K562 (cell line): Measurements from ENCODE around the gene SLC29A3. TPM values are rescaled to one million over a fixed set of nuclear protein-coding genes. Genes with fewer than 3 reads are reported as not detected.
A peak's percentile ranks its signal among the peaks of the same experiment; 100 is the strongest.

Source experiments
- ATAC-seq: fragments of 200-7000 bp; cut with Tn5 transposase; 3 replicates; pipeline ENCODE4 v1.9.1; 2020; ENCODE audit warnings: moderate library complexity
- BruUV-seq: library from RNA; stranded (reverse); fragments of 400-500 nt; replicated peaks from 2 replicates; lab custom pipeline; 2021; lab: Mats Ljungman, UMichigan
- CTCF ChIA-PET: fragments of 300-600 bp; formaldehyde crosslinking; extraction: SDS; loops from one replicate; lab custom pipeline; 2021; ENCODE audit warnings: low intra/inter-chr PET ratio; lab: Yijun Ruan, JAX
- POLR2A ChIA-PET: fragments of 300-600, 350-650 bp; sonication (Branson Sonifier 250); formaldehyde crosslinking; extraction: SDS; loops from one replicate; lab custom pipeline; 2021; ENCODE audit warnings: antibody characterized with exemption, inconsistent platforms; lab: Yijun Ruan, JAX
- DNase-seq, 4 experiments: peaks; one replicate each; pipeline versions ENCODE4 v3.0.0 to v3.0.0-alpha.2; 2011 to 2018; ENCODE audit warnings: low spot score in 3 of 4, mixed read lengths in 3 of 4; ENCODE audit errors: extremely low read depth in 1 of 4
- FAIRE-seq: peaks from 2 replicates; lab custom pipeline; 2011; peaks lifted over from hg19 to GRCh38; lab: Jason Lieb, UNC
- H2AFZ ChIP-seq: 2 replicates; pipeline ENCODE4 v1.6.0; 2011; ENCODE audit warnings: low read depth, low read length, control low read depth, inconsistent platforms
- H3K27ac ChIP-seq: fragments of 200-600 bp; 3 replicates; pipeline ENCODE4 v1.8.0; 2011; ENCODE audit warnings: low read depth, mild to moderate bottlenecking, control low read depth, inconsistent platforms, low read length, moderate library complexity, mixed read lengths; ENCODE audit errors: extremely low read depth
- H3K27me3 ChIP-seq, 2 experiments: fragments of 300-600 bp in 1 of 2; 2 replicates in 1 of 2; 3 replicates in 1 of 2; pipeline versions ENCODE4 v1.6.0 to v1.8.0; 2011; ENCODE audit warnings: inconsistent platforms in 2 of 2, low read length in 2 of 2, mild to moderate bottlenecking in 1 of 2, mixed read lengths in 1 of 2, moderate library complexity in 1 of 2; ENCODE audit not compliant: control insufficient read depth in 2 of 2, insufficient read depth in 2 of 2
- H3K36me3 ChIP-seq: fragments of 300-600 bp; 3 replicates; pipeline ENCODE4 v1.8.0; 2011; ENCODE audit warnings: mild to moderate bottlenecking, low read length, inconsistent platforms; ENCODE audit not compliant: control insufficient read depth, insufficient read depth
- H3K4me1 ChIP-seq, 2 experiments: fragments of 200-600 bp in 1 of 2; replicated peaks in 1 of 2; 2 replicates in 1 of 2; 3 replicates in 1 of 2; pipeline versions ENCODE4 v1.5.1 to v1.8.0; 2011; ENCODE audit warnings: inconsistent platforms in 2 of 2, low read length in 2 of 2, mild to moderate bottlenecking in 1 of 2, mixed read lengths in 1 of 2, moderate library complexity in 1 of 2; ENCODE audit not compliant: control insufficient read depth in 2 of 2, insufficient read depth in 2 of 2
- H3K4me2 ChIP-seq: 2 replicates; pipeline ENCODE4 v1.6.1; 2011; ENCODE audit warnings: low read length, control low read depth, inconsistent platforms, mixed read lengths; ENCODE audit not compliant: insufficient read depth
- H3K4me3 ChIP-seq: fragments of 200-600 bp; sonication (generic), shearing (Covaris generic); 2 replicates; pipeline ENCODE4 v1.5.1; 2016; ENCODE audit warnings: control low read depth, inconsistent platforms
- H3K79me2 ChIP-seq: fragments of 200-600 bp; 3 replicates; pipeline ENCODE4 v1.8.0; 2011; ENCODE audit warnings: low read length, inconsistent platforms; ENCODE audit not compliant: control insufficient read depth, insufficient read depth
- H3K9ac ChIP-seq, 2 experiments: 2 replicates each; pipeline versions ENCODE4 v1.6.0 to v1.6.1; 2011; ENCODE audit warnings: low read depth in 2 of 2, low read length in 2 of 2, control low read depth in 1 of 2, inconsistent platforms in 1 of 2, mild to moderate bottlenecking in 1 of 2, mixed read lengths in 1 of 2; ENCODE audit not compliant: insufficient read depth in 1 of 2
- H3K9me1 ChIP-seq: one replicate; pipeline ENCODE4 v1.6.0; 2011; ENCODE audit warnings: inconsistent platforms, mild to moderate bottlenecking, low read length, moderate library complexity; ENCODE audit not compliant: control insufficient read depth, insufficient read depth
- H3K9me3 ChIP-seq: replicated peaks from 2 replicates; pipeline ENCODE4 v1.5.1; 2011; ENCODE audit warnings: low read depth, low read length, inconsistent platforms; ENCODE audit not compliant: control insufficient read depth, insufficient read depth
- H4K20me1 ChIP-seq: replicated peaks from 2 replicates; pipeline ENCODE4 v1.6.1; 2011; ENCODE audit warnings: low read length, inconsistent platforms, mixed read lengths; ENCODE audit not compliant: control insufficient read depth, insufficient read depth
- ARHGAP35 ChIP-seq: fragments of 450-650 bp; IDR thresholded peaks from 2 replicates; pipeline ENCODE4 v1.6.1; 2018; ENCODE audit not compliant: partially characterized antibody
- CREM ChIP-seq: IDR thresholded peaks from 2 replicates; pipeline ENCODE4 v1.6.1; 2014; ENCODE audit warnings: antibody characterized with exemption, low read depth
- E2F3 ChIP-seq: fragments of 250-450 bp; sonication (Bioruptor Pico); IDR thresholded peaks from 2 replicates; pipeline ENCODE4 v1.4.0; 2020; ENCODE audit warnings: mild to moderate bottlenecking
- HIVEP1 ChIP-seq: fragments of 250-450 bp; sonication (Bioruptor Pico); IDR thresholded peaks from 2 replicates; pipeline ENCODE4 v1.4.0; 2020; ENCODE audit warnings: mild to moderate bottlenecking
- MTA1 ChIP-seq: fragments of 450-650 bp; IDR thresholded peaks from 2 replicates; pipeline ENCODE4 v1.6.1; 2017; ENCODE audit warnings: borderline replicate concordance
- MTA2 ChIP-seq: fragments of 450-650 bp; IDR thresholded peaks from 2 replicates; pipeline ENCODE4 v1.6.1; 2016; ENCODE audit warnings: low read depth
- NR0B1 ChIP-seq: fragments of 450-650 bp; IDR thresholded peaks from one replicate; pipeline ENCODE4 v1.6.1; 2018; ENCODE audit warnings: mild to moderate bottlenecking, moderate library complexity; ENCODE audit not compliant: partially characterized antibody
- OTX1 ChIP-seq: fragments of 450-650 bp; formaldehyde crosslinking; IDR thresholded peaks from 2 replicates; pipeline ENCODE4 v1.4.0; 2022; ENCODE audit warnings: mild to moderate bottlenecking
- PURB ChIP-seq: sonication (generic); formaldehyde crosslinking; IDR thresholded peaks from 2 replicates; pipeline ENCODE4 v1.9.0; 2021; ENCODE audit warnings: low read depth, mild to moderate bottlenecking, missing genetic modification reagents
- SIX5 ChIP-seq, 2 experiments: IDR thresholded peaks; 2 replicates each; pipeline ENCODE4 v1.6.1; 2011; ENCODE audit warnings: low read length in 2 of 2, borderline replicate concordance in 1 of 2, low read depth in 1 of 2, mild to moderate bottlenecking in 1 of 2, moderate library complexity in 1 of 2; ENCODE audit not compliant: insufficient read depth in 1 of 2
- TCF7L2 ChIP-seq: fragments of 150-350 bp; IDR thresholded peaks from 2 replicates; pipeline ENCODE4 v1.6.1; 2016; ENCODE audit warnings: low read depth, mild to moderate bottlenecking, low read length, moderate library complexity
- ZEB2 ChIP-seq: fragments of 450-650 bp; IDR thresholded peaks from 2 replicates; pipeline ENCODE4 v1.6.1; 2016
- ZMIZ1 ChIP-seq, 2 experiments: fragments of 150-350 bp in 1 of 2; IDR thresholded peaks; 2 replicates each; pipeline ENCODE4 v1.6.1; 2012 to 2016; ENCODE audit warnings: low read depth in 2 of 2, low read length in 2 of 2, mild to moderate bottlenecking in 1 of 2, moderate library complexity in 1 of 2
- ZNF197 ChIP-seq: fragments of 200-800 bp; sonication (Bioruptor generic); IDR thresholded peaks from 2 replicates; pipeline ENCODE4 v1.6.1; 2016; ENCODE audit warnings: low read depth, missing genetic modification characterization, missing compliant biosample characterization
- ZNF212 ChIP-seq: fragments of 450-650 bp; formaldehyde crosslinking; IDR thresholded peaks from 2 replicates; pipeline ENCODE4 v1.4.0; 2020; ENCODE audit warnings: mild to moderate bottlenecking
- ZNF778 ChIP-seq: fragments of 450-650 bp; formaldehyde crosslinking; IDR thresholded peaks from 2 replicates; pipeline ENCODE4 v1.4.0; 2020; ENCODE audit warnings: mild to moderate bottlenecking, moderate library complexity
- WGBS: fragments of 100-300 bp; shearing (Covaris generic); methylation state at CpG from one replicate; pipeline ENCODE4 v1.1.6; 2016; ENCODE audit warnings: low coverage, mixed read lengths; ENCODE audit not compliant: insufficient coverage; ENCODE audit errors: missing lambda C conversion rate; 5-methylcytosine and 5-hydroxymethylcytosine counted together
- in situ Hi-C: fragments of 300-500 bp; cut with MboI; formaldehyde crosslinking; loops from 4 replicates; pipeline ENCODE4 v1.15.0; 2018; ENCODE audit warnings: inconsistent platforms, mixed read lengths
- intact Hi-C: fragments of 100-400 bp; cut with micrococcal nuclease; formaldehyde crosslinking; loops from 2 replicates; pipeline ENCODE4 v1.14.2; 2022
- polyA plus RNA-seq, 8 experiments: library from polyadenylated mRNA; depleted of rRNA in 4 of 8; stranded (reverse) in 5 of 8; unstranded in 3 of 8; fragments of >200 nt; fragmentation: Nextera tagmentation in 2 of 8; fragmentation: Illumina TruSeq in 1 of 8; extraction: Ambion mirVana in 2 of 8; extraction: Trizol in 1 of 8; gene quantifications; 2 replicates each; pipeline versions ENCODE4 v1.2.1 to v1.2.3, GENCODE V29; 2011 to 2014; ENCODE audit warnings: inconsistent platforms in 1 of 8, missing spikeins in 1 of 8
- total RNA-seq, 7 experiments: library from RNA; depleted of rRNA in 6 of 7; stranded (reverse); fragments of >200 nt in 6 of 7; fragmentation: Illumina TruSeq in 2 of 7; extraction: Trizol in 2 of 7; gene quantifications; 2 replicates each; pipeline versions ENCODE4 v1.2.1 to v1.2.3, GENCODE V29; 2011 to 2021; ENCODE audit warnings: low replicate concordance in 1 of 7

SLC29A3 gene
- total and polyA plus RNA-seq, 9 of the 15 experiments (the other 6 are each of a cell fraction or from before 2014, with no cell fraction given), result 2.1 to 10.7 (median 4.6) TPM

GRCh38 chr10:71334221-71334791, 15.2 kb downstream of the SLC29A3 start:
- ChIA-PET POLR2A (interaction anchor here (0.6 to 2.4 kb wide), 6 partner anchors 10 to 71 kb away, joined by 3 to 15 read pairs (median 7); partner anchors contain the start of gene SLC29A3), CTCF (no interaction called here)
- Histone ChIP-seq H3K9me1 (no peaks in the 10 kb centered on the region), H2AFZ (no peak overlapping the region), H4K20me1 (peaks cover 5% of the 10 kb centered on the region; the same call in 1 of the 2 replicates), H3K4me2 (no peak overlapping the region), H3K9me3 (no peaks in the 10 kb centered on the region), H3K4me1 (peaks cover 8 to 27% of the 10 kb centered on the region in 2 experiments; a peak in 4 of 5 replicates), H3K36me3 (no peaks in the 10 kb centered on the region), H3K79me2 (no peaks in the 10 kb centered on the region), H3K9ac (peak overlapping the region in 1 of 2 experiments; percentile 54; a peak in 1 of 4 replicates), H3K4me3 (no peak overlapping the region), H3K27ac (no peak overlapping the region), H3K27me3 (no peaks in the 10 kb centered on the region)
- intact Hi-C loops (no loop called here), in situ Hi-C loops (no loop called here)
- DNase-seq, result no peak
- WGBS, result 76% methylated on average over 12 of the region's 12 CpGs
- no TSS peak for BruUV-seq
- ATAC-seq, result no peak
- FAIRE-seq, result no peak
- TF ChIP-seq SIX5 (IDR thresholded peaks at IDR 0.05; ENCODE audit: borderline replicate concordance in 1 of 2, insufficient read depth in 1 of 2, low read depth in 1 of 2, low read length in 2 of 2) (no peak), E2F3 (no peak), MTA2 (no peak), ZEB2 (no peak), ZNF778 (CRISPR knock-in tag) (no peak), ZNF212 (CRISPR knock-in tag) (no peak), TCF7L2 (no peak), ZMIZ1 (IDR thresholded peaks at IDR 0.05; ENCODE audit: low read depth in 2 of 2, low read length in 2 of 2) (no peak), CREM (no peak), ZNF197 (no peak), ARHGAP35 (no peak), OTX1 (no peak), MTA1 (no peak), HIVEP1 (CRISPR knock-in tag) (no peak), NR0B1 (no peak), PURB (CRISPR knock-in tag) (no peak)
